HK-2 (cell line): Measurements from ENCODE around the gene C11orf58.
A peak's percentile ranks its signal among the peaks of the same experiment; 100 is the strongest.

ENCODE experiments used
- DNase-seq: peaks from one replicate; pipeline ENCODE4 v3.0.0-alpha.2; 2018; ENCODE audit not compliant: unreplicated experiment

The C11orf58 gene

GRCh38 chr11:16784666-16785065, 46.2 kb downstream of the C11orf58 start:
- no peak for DNase-seq

- peak; percentile 50 for DNase-seq
Measured at GRCh38 chr11:16785520-16786128, 47.2 kb downstream of the C11orf58 start.

DNA sequence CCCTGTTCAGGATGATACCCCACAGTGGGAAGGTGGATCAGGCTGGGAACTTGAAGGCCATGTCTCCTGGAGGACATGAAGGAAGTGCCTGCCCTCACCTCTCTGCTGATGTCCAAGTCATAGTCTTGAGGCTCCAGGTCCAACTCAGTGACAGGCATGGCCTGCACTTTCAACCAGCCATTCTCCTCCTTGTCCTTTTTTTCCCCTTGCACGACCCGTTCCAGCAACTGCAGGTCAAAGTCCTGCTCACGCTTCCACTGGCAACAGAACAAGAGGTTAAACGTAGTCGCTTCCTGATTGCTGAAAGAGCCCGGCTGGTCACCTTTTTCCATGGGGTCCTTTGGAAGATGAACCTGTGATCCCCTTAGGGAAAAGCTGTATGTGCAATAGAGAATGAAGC, 47.7 kb downstream of the C11orf58 start:
- no peak for DNase-seq

DNA sequence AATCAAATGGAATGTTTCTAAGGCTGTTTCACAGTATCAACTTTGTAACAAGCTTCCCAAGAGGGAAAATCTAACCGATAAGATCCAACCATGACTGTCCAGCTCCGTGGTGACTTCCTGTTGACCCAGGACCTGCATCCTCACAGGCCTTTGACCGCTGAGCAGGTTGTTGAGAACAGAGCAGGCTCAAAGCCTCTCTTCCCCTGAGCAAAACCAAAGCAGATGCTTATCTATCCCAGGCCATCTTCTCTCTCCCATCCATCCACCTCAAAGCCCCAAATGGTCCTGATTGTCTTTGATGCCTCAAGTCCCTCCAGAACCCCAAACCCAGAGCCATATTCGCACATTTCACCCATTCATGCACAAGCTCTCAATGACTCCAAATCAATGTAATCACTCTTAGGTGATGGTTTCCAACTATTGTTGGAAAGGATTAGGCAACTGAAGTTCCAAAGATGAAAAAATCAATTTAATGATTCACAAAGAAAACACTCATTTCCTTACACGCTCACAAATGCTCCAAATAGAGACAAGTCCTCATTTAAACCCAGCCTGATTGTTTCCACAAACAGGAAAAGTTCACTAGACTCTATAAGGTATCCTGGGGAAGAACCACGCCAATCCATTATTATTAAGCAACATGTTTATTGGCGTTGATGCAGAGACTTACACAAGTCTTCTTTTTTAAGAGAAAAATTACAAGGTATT, 48.7 kb downstream of the C11orf58 start:
- no peak for DNase-seq

DNA sequence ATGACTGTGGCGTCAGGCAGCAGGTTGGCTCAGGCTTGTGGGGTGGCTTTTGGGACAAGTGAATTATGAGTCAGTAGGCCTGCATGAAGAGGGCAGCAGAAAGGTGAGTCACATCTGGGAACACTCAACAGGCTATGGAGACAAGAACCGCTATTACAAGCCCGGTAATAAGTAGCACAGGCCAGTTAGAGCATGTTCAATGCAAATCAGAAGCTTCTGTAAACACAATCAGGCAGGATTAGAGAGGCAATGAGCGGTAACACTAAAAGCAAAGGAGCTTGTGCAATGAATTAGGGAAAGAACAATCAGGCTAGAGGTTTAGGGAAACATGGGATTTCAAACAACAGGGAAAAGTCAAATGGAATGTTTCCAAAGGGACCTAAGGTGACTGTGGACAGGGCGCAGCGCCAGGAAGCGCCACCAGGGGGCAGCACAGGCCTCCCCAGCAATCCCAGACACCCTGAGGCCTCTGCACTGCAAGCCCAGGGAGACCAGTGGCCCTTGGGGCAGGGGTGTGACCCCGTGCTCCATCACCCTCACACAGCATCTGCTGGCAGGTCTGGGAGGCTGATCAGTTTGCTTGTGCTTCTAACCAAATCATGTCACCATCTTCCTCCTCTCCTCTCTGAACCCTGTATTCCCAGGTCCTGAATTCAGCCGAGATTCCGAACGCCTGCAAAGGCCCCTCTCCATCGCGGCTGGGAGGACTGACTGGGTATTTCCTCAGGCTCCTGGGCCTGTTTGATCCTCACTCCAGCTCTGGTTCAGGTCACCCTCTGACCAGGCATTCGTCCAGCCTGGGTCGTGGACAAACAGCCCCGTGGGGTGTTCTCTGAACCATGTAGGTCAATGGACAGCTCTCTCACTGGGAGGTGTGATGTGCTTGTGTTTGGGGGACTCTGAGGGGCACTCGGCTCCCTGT, 50.0 kb downstream of the C11orf58 start:
- peak; percentile 72 for DNase-seq

DNA sequence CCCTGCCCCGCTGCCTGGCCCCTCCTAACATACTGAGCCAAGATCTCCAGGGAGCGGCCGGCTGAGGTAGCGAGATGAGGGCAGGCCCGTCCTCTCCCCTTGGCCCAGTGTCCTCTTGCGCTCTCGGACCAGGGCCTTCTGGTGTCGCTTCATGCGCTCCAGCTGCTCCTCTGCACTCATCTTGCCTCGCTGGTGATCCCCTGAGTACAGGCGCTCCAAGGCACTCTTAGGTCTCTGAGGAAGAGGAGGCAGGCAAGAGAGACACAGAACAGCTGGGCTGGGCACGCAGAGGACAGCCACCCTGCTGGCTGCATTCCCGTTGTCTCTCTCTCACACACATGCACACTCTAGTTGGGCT, 50.6 kb downstream of the C11orf58 start:
- no peak for DNase-seq

GRCh38 chr11:16789560-16790485, 51.4 kb downstream of the C11orf58 start:
- DNase-seq, result no peak

- no peak for DNase-seq
Measured at GRCh38 chr11:16790486-16791190, 52.2 kb downstream of the C11orf58 start.

DNA sequence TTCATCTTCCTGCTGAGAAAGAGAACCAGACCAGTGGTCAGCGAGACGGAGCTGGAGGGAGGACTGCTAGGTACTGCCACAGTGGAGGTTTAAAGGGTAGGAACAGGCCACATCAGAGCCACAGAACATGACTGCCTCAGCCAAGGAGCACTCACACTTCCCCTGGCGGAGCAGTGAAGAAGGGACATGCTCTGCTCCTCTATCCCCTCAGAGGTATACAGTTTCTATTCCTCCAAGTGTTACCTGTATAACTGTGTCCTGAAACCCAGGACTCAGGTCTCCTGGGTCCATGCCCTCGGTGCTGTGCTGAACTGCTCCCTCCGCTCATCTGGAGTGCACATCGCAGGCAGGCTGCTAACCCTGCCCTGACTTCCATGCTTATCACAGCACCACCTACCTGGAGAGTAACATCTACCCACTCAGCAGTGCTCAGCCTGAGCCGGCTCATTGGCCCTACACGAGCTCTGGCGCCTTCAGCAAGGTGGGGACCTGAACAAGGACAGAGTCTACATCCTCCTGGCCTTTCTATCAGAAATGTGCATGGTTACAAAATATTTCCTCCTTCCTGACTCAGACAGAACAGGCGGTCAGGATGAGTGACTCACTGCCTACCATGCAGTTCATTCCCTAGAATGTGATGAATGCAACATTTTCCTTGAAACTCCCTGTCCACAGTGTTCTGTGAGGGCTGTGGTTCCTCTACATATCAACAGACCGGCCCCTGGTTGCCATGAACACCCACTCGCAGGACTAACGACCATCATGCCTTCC, 52.9 kb downstream of the C11orf58 start:
- peak; percentile 48 for DNase-seq

DNA sequence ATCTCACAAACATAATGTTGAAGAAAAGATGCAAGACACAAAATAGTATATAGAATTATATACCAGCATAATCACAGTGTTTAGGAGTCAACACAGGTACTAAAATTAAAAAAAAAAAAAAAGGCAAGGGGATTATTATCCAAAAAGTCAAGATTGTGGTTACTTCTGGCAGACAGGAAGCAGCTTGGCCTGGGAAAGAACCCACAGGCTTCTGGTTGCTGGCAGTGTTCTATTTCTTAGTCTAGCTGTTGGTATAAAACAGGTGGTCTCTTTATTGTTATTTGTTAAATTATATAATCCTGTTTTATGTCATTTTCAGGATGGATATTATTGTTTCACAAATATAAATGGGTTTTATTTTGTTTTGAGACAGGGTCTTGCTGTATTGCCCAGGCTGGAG, 54.0 kb downstream of the C11orf58 start:
- DNase-seq, result no peak

- DNase-seq, result no peak
Measured at GRCh38 chr11:16793009-16793408, 54.6 kb downstream of the C11orf58 start.

- no peak for DNase-seq
Measured at GRCh38 chr11:16793511-16793910, 55.1 kb downstream of the C11orf58 start.

DNA sequence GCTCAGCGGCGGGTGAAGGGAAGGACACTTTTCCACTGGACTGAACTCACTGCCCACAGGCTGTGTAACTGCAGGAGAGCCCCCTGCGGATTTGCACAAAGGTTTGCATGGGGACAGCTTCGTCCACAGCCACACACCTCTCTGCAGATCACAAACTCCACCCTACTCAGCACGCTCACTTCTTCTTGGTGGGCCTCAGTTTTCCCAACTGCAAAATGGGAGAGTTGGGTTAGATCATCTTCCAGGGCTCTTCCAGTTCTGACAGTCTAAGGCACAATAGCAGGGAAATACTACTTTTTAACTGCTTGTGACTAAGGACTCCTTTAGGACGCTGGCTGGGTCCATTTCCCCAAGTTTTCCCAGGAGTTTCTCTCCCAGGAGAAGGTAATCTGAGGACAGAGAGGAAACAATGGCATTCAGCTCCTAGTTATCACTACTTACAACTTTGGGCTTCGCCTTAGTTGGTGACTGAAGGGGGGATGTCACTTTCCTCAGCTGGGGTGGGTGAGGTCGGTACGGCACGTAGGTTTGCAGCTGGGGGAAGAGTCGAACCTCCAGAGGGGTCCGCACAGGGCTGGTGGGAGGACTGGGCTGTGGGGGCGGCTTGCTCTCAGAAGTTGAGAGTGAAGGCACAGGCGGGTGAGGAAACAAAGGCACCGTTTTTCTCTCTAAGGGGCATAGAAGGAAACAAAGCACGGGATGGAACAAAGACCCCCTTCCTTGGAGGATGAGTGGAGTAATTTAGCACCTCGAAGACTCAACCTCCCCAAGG, 55.8 kb downstream of the C11orf58 start:
- DNase-seq, result no peak

- DNase-seq, result no peak
Measured at GRCh38 chr11:16795146-16795545, 56.7 kb downstream of the C11orf58 start.

- no peak for DNase-seq
Measured at GRCh38 chr11:16796311-16796710, 57.9 kb downstream of the C11orf58 start.

- no peak for DNase-seq
Measured at GRCh38 chr11:16797776-16798175, 59.3 kb downstream of the C11orf58 start.

GRCh38 chr11:16799221-16799620, 60.8 kb downstream of the C11orf58 start:
- DNase-seq, result no peak

- DNase-seq, result no peak
Measured at GRCh38 chr11:16799890-16800289, 61.4 kb downstream of the C11orf58 start.

DNA sequence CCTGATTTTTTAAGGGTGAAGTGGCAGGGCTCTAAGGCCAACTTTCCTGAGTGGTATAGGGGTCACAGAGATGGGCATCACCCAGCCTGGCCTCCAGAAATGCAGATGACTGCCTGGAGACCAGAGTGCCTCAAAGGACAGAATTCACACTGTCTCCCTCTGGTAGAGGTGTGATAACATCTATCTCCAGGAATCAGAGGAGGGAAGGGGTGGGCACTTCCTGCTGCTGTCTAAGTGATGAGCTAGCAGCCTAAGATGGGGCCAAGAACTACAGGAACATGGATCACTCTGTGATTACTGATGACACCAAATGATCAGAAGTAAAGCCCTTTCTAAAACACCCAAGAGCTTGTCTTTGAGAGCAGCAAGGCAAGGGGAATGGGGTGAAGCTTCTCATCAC, 61.9 kb downstream of the C11orf58 start:
- no peak for DNase-seq
